ENCODE measurements around the gene CDK6.

The CDK6 gene

DNA sequence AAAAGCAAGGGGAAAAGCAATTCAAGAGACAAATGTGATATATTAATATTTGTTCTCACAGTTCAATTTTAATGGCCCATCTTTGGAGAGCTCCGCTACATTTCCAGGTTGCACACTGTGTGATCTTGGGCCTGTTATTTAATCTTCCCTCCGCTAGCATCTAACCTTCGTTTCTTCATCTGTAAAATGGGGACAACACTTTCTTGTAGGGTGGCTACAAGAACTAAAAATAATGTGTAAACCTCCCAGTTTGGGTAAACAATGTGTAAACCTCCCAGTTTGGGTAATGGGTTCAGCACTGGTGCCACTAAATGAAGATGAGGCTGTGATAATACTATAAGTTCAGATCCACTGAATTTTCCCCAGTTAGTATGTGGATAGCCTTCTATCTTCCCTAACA is 99.5 kb downstream of the CDK6 start:
- DNase-seq (ENCODE audit: low read depth in 2 of 2) = no peak

DNA sequence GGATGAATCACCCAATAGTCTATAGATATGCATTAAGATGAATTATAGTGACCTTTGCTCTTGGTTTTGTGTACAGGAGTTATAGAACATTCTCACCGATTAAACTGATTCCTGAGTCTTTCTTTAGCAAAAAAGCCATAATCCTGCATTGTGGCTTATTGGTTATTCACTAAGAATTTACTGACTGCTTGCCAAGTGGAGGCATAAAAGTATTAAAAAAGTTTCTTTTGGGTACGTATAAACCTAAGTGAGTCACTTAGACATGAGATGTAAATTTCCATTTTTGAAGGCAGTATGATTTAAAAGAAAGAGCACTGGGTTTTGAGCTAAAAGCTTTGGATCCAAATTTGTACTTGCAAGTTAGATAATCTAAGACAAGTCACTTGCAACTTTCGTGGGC is 100.7 kb downstream of the CDK6 start:
- peak; percentile 82 to 83 for DNase-seq (ENCODE audit: low read depth in 2 of 2)

DNA sequence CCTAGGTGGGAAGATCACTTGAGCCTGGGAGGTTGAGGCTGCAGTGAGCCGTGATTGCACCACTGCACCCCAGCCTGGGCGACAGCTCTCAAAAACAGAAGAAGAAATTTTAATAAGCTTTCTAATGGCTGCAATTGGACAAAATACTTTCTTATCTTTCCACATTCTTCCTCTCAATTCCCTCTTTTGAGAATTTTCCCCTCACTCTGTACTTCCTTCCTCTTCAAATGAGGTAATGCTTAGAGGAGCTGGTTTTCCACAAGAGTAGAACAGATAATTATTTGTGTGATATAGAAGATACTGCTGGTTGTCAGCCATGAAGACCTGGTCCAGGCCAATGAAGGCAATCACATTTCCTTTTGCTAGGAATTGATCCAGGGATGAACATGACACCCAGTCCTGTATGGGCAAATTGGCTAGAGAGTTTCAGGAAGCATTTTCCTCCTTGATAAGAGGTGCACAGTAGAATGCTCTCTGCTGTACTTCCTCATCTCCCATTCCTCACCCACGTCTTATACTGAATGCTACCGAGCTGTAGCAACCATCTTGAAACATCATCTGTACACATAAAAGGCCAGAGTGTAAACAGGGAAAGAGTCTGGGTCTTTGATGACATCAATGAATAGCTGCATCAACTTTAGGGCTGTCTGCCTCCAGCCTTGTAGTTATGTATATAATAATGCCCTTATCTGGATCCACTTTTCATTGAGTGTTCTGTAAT is 103.9 kb downstream of the CDK6 start:
- DNase-seq (ENCODE audit: low read depth in 2 of 2) = no peak

- DNase-seq (ENCODE audit: low read depth in 2 of 2) = no peak
Measured at GRCh38 chr7:92731335-92732063, 104.9 kb downstream of the CDK6 start.

GRCh38 chr7:92730808-92731207 is 105.6 kb downstream of the CDK6 start:
- DNase-seq (ENCODE audit: low read depth in 2 of 2) = peak in 1 of 2 experiments; percentile 27

GRCh38 chr7:92729751-92730150 is 106.6 kb downstream of the CDK6 start:
- DNase-seq (ENCODE audit: low read depth in 2 of 2) = no peak

DNA sequence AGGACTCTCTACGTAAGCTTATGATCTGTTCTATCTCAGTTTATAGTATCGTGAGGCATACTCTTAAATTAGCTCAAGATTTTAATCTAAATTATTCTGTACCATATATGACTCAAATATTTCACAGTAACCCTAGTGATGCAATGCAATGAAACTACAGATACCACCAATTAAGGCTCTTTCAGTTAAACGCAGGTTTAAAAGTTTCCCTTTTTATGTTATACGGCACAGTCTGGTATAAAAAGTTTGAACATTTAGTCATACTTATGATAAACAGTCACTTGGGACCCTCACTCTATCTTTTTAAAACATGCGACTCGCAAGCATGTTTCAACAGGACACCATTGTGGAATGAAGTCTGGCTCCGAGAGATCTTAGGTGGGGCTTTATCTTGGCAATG is 107.2 kb downstream of the CDK6 start:
- peak in 1 of 2 experiments; percentile 26 for DNase-seq (ENCODE audit: low read depth in 2 of 2)

DNA sequence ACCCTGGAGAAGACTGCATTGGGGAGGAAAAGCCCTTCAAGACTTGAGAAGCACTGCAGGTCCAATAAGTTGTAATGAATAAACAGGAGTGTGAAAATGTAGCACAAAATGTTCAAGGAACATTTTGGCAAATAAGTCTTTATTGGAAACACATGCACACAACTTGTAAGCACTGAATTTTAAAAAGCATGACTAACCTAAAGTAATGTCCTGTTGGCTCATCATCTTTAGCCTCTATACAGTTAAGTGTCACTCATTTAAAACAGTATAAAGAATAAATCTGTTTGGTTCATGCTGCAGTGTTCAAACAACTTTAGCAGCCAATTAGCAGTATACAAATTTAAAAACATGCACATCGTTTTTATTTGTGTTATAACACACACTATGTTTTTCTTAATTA is 108.6 kb downstream of the CDK6 start:
- peak; percentile 53 to 54 for DNase-seq (ENCODE audit: low read depth in 2 of 2)

- no peak for DNase-seq (ENCODE audit: low read depth in 2 of 2)
Measured at GRCh38 chr7:92725161-92725925, 111.0 kb downstream of the CDK6 start.

GRCh38 chr7:92723943-92724342 is 112.4 kb downstream of the CDK6 start:
- no peak for DNase-seq (ENCODE audit: low read depth in 2 of 2)

DNA sequence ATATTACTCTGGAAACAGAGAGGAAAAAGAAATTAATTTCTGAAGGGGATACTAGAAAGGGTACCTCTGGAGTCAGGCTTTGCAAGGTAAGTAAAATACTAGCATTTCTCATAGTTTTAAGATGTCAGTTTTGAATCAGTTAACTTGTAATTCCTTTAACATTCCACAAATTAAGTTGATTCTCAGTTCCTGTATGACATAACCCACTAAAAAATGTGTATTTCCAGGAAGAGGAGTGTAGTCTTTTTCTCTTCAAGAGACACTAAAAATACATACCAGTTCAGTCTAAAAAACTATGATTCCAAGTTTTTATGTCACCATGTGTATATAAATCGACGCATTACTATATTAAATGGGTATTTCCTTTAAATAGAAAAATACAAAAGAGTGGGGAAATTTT is 113.2 kb downstream of the CDK6 start:
- DNase-seq (ENCODE audit: low read depth in 2 of 2) = peak in 1 of 2 experiments; percentile 47

GRCh38 chr7:92722541-92722940 is 113.8 kb downstream of the CDK6 start:
- no peak for DNase-seq (ENCODE audit: low read depth in 2 of 2)

DNA sequence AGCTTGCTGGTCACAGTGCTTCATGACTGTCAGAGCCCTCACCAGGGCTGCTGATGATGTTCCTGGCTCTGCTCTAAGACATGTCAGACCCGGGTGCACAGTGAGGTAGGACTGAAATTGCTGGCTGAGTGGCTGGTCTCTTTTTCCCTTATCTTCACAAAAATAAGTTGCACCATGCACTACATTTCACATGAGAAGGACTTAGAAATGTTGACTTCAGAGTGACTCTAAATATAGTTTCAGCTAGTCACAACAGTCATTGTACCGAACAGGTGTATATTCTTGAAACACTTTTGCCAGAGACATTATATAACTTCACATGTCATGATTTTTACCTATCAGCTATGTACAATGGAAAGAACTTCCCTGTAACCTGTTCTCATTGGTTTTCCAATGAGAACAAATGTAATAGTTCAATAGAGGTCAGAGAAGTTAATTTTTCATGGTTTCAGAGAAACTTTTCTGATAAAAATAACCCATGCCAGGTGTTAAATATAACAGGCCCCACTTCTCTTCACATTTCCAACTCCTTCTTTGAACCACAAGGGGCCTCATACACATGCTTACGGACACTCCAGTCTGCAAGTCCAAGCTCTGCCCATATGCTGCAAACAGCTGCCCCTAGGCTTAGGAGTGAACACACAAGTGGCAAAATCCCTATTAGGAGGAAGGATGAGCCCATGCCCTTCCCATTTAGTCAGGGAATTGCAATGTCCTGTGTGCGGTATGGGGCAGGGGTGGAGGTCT is 115.6 kb downstream of the CDK6 start:
- DNase-seq (ENCODE audit: low read depth in 2 of 2) = no peak

GRCh38 chr7:92717993-92718716 is 118.2 kb downstream of the CDK6 start:
- DNase-seq (ENCODE audit: low read depth in 2 of 2) = no peak

- no peak for DNase-seq (ENCODE audit: low read depth in 2 of 2)
Measured at GRCh38 chr7:92717623-92717992, 118.8 kb downstream of the CDK6 start.

DNA sequence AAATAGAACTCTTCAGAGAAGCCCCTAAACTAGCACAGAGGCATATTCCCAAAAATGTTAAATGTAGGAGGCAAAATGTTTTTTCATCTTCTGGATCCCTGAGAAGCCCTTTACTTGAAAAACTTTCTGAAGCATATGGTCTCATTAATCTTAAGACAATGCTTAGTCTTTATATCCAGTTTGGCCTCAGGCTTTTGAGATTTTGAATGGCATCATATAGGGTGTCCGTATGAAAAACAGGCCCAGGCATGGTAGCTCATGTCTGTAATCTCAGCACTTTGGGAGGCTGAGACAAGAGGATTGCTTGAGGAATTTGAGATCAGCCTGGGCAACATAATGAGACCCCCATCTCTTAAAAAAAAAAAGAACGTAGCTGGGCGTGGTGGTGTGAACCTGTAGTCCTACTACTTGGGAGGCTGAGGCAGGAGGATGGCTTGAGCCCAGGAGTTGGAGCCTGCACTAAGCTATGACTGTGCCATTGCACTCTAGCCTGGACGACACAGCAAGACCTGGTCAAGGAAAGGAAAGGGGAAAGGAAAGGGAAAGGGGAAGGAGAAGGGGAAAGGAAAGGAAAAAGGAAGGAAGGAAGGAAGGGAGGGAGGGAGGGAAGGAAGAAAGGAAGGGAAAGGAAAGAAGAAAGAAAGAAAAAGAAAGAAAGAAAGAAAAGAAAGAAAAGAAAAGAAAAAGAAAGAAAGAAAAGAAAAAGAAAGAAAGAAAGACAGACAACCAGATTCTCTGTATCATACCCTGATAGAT is 119.4 kb downstream of the CDK6 start:
- DNase-seq (ENCODE audit: low read depth in 2 of 2) = no peak

DNA sequence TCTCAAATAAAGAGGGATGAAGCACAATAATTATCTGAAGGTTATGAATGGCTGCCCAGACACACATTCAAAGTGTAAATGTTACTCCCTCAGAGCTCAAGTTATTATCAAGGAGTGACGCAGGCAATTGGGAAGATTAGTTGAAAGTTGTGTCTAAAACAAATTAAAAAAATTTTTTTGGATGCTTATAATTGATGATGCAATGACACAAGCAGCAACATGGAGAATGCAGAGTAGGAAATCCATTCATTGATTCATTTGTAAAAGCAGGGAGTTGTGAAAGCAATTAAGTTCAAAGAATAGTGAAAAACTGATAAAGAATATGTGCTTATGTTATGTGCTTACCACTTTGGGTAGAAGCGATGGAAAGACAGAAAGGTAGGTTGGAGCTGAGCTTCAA is 120.4 kb downstream of the CDK6 start:
- DNase-seq (ENCODE audit: low read depth in 2 of 2) = no peak

DNA sequence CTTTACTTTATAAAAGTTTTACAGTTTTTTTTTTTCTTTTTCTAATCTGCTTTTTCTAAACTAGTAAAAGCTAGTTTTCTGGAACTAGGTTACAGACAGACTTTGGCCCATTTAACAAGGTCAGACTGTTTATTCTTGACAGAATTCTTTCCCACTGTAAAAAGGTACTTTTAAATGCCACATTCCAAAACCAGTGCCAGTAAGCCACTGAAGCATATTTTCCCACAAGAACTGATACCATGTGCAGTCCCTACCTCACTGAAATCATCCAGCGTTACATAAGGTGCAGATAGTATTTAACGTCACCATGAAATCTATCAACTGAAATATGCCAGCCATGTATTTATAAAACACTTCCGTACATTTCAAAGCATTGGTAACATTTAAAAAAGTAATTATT is 121.6 kb downstream of the CDK6 start:
- no peak for DNase-seq (ENCODE audit: low read depth in 2 of 2)

GRCh38 chr7:92714280-92714679 is 122.1 kb downstream of the CDK6 start:
- no peak for DNase-seq (ENCODE audit: low read depth in 2 of 2)

DNA sequence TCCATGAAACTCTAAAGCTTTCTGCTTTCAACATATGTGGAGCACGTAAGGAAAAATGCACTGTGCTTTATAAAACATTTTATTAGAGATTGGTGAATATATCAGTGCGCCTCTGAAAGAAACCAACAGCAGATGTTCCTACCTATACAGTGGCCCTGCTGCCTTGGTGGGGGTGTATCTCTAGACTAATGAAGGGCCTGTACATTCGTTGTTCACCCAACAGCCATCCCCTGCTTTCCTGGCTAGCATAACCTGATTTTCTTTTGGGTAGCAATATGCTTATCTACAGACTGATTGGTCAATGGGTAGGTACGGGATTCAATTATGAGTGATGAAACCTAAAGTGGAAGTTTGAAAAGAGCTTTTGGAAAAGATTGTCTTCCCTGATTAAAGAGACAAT is 126.5 kb downstream of the CDK6 start:
- no peak for DNase-seq (ENCODE audit: low read depth in 2 of 2)

DNA sequence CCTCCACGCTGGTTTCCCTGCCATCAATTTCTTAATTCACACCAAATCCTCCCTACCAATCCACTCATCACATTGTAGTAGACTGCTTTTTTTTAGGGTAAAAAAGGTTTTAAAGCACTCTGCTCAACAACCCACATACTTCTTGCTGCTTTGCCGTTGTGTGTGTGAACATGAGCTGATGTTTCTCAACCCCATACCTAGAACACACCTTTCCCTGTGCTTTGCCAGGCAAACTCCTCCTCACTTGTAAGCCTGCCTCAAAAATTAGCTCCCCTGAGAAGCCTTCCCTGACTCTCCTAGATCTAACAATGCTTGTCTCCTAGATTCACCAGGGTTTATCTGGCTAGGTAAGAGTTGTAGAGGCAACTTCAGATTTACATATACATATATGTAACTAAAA is 127.2 kb downstream of the CDK6 start:
- DNase-seq (ENCODE audit: low read depth in 2 of 2) = no peak

Data from fibroblast of skin of left quadriceps (primary cell).